ENCODE results near the gene UQCRC1.

Gene UQCRC1

GRCh38 chr3:48609088-48610005 lies at the start of gene UQCRC1:
Gene UQCRC1, minus strand, starts transcription at chr3:48609646. Its CDS starts 26 bp downstream, at chr3:48609620.
- in situ Hi-C loops (cut with MboI; ENCODE audit: low sequenced_read_pairs): no loop called here

GRCh38 chr3:48656841-48657281 lies 47.4 kb upstream of the UQCRC1 start:
- in situ Hi-C loops (cut with MboI; ENCODE audit: low sequenced_read_pairs): no loop called here

- in situ Hi-C loops (cut with MboI; ENCODE audit: low sequenced_read_pairs): no loop called here
Observed at GRCh38 chr3:48656061-48656840, 46.8 kb upstream of the UQCRC1 start.

- in situ Hi-C loops (cut with MboI; ENCODE audit: low sequenced_read_pairs): no loop called here
Observed at GRCh38 chr3:48655606-48656005, 46.2 kb upstream of the UQCRC1 start.

- in situ Hi-C loops (cut with MboI; ENCODE audit: low sequenced_read_pairs): no loop called here
Observed at GRCh38 chr3:48655063-48655462, 45.6 kb upstream of the UQCRC1 start.

- in situ Hi-C loops (cut with MboI; ENCODE audit: low sequenced_read_pairs): no loop called here
Observed at GRCh38 chr3:48652923-48653715, 43.7 kb upstream of the UQCRC1 start.

- in situ Hi-C loops (cut with MboI; ENCODE audit: low sequenced_read_pairs): no loop called here
Observed at GRCh38 chr3:48651771-48652170, 42.3 kb upstream of the UQCRC1 start.

- in situ Hi-C loops (cut with MboI; ENCODE audit: low sequenced_read_pairs): no loop called here
Observed at GRCh38 chr3:48650723-48651122, 41.3 kb upstream of the UQCRC1 start.

- in situ Hi-C loops (cut with MboI; ENCODE audit: low sequenced_read_pairs): no loop called here
Observed at GRCh38 chr3:48648188-48648850, 38.9 kb upstream of the UQCRC1 start.

GRCh38 chr3:48647714-48648113 lies 38.3 kb upstream of the UQCRC1 start:
- in situ Hi-C loops (cut with MboI; ENCODE audit: low sequenced_read_pairs): no loop called here

- in situ Hi-C loops (cut with MboI; ENCODE audit: low sequenced_read_pairs): no loop called here
Observed at GRCh38 chr3:48644898-48645760, 35.7 kb upstream of the UQCRC1 start.

GRCh38 chr3:48642605-48643004 lies 33.2 kb upstream of the UQCRC1 start:
- in situ Hi-C loops (cut with MboI; ENCODE audit: low sequenced_read_pairs): no loop called here

- in situ Hi-C loops (cut with MboI; ENCODE audit: low sequenced_read_pairs): no loop called here
Observed at GRCh38 chr3:48641396-48641795, 31.9 kb upstream of the UQCRC1 start.

- in situ Hi-C loops (cut with MboI; ENCODE audit: low sequenced_read_pairs): no loop called here
Observed at GRCh38 chr3:48639944-48640606, 30.6 kb upstream of the UQCRC1 start.

- in situ Hi-C loops (cut with MboI; ENCODE audit: low sequenced_read_pairs): no loop called here
Observed at GRCh38 chr3:48637305-48637704, 27.9 kb upstream of the UQCRC1 start.

GRCh38 chr3:48636149-48636655 lies 26.8 kb upstream of the UQCRC1 start:
- in situ Hi-C loops (cut with MboI; ENCODE audit: low sequenced_read_pairs): no loop called here

GRCh38 chr3:48635222-48636021 lies 26.0 kb upstream of the UQCRC1 start, which contains the start of gene SLC26A6:
Gene SLC26A6, minus strand, starts transcription at chr3:48635461. Its CDS starts 68 bp downstream, at chr3:48635393.
- in situ Hi-C loops (cut with MboI; ENCODE audit: low sequenced_read_pairs): no loop called here
